ENCODE data around the gene CLCA1.

DNA sequence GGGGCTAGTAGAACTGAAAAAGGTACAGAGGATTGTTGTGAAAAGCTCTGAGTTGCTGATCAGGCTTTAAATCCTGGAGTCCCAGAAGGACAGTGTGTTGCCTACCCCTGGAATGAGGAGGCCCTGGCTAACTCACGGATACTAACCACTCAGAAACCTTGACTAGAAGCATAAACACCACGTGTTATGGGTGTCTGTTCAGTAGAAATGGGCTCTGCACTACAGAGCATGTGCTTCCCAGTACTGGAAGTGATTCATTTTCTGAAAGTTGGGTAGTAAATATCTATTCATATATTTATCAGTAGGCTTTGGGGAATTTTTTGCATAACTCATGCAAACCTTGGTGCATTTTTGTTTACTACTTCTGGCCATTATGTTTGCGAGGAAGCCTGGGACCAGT is 15.1 kb upstream of the CLCA1 start:
- TF ChIP-seq POLR2A (IDR thresholded peaks at IDR 0.05; ENCODE audit: borderline replicate concordance, extremely low read depth, insufficient read depth, insufficient read length) (no peak), SRF (IDR thresholded peaks at IDR 0.05; ENCODE audit: low read depth) (no peak), ZNF274 (IDR thresholded peaks at IDR 0.05; ENCODE audit: low read depth, low read length) (no peak), POLR2AphosphoS5 (IDR thresholded peaks at IDR 0.05; ENCODE audit: low read depth, low read length) (no peak), EGR1 (IDR thresholded peaks at IDR 0.05; ENCODE audit: low read depth) (no peak), SP1 (IDR thresholded peaks at IDR 0.05; ENCODE audit: low read depth) (no peak), TCF7L2 (IDR thresholded peaks at IDR 0.05; ENCODE audit: borderline replicate concordance, extremely low read depth, insufficient read depth, insufficient read length) (no peak), EZH2phosphoT487 (IDR thresholded peaks at IDR 0.05; ENCODE audit: borderline replicate concordance) (no peak), EZH2 (IDR thresholded peaks at IDR 0.05) (no peak), RAD21 (IDR thresholded peaks at IDR 0.05; ENCODE audit: low read depth) (no peak)
- TF ChIP-seq, protein P1, sequence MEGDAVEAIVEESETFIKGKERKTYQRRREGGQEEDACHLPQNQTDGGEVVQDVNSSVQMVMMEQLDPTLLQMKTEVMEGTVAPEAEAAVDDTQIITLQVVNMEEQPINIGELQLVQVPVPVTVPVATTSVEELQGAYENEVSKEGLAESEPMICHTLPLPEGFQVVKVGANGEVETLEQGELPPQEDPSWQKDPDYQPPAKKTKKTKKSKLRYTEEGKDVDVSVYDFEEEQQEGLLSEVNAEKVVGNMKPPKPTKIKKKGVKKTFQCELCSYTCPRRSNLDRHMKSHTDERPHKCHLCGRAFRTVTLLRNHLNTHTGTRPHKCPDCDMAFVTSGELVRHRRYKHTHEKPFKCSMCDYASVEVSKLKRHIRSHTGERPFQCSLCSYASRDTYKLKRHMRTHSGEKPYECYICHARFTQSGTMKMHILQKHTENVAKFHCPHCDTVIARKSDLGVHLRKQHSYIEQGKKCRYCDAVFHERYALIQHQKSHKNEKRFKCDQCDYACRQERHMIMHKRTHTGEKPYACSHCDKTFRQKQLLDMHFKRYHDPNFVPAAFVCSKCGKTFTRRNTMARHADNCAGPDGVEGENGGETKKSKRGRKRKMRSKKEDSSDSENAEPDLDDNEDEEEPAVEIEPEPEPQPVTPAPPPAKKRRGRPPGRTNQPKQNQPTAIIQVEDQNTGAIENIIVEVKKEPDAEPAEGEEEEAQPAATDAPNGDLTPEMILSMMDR (IDR thresholded peaks at IDR 0.05 in 2 of 3, conservative IDR thresholded peaks at IDR 0.05 in 1 of 3; ENCODE audit: borderline replicate concordance in 1 of 3, insufficient read depth in 1 of 3, low read depth in 2 of 3, low read length in 2 of 3): no peak
- TF ChIP-seq, protein P2, sequence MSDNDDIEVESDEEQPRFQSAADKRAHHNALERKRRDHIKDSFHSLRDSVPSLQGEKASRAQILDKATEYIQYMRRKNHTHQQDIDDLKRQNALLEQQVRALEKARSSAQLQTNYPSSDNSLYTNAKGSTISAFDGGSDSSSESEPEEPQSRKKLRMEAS (IDR thresholded peaks at IDR 0.05): no peak
- TF ChIP-seq, protein P3, sequence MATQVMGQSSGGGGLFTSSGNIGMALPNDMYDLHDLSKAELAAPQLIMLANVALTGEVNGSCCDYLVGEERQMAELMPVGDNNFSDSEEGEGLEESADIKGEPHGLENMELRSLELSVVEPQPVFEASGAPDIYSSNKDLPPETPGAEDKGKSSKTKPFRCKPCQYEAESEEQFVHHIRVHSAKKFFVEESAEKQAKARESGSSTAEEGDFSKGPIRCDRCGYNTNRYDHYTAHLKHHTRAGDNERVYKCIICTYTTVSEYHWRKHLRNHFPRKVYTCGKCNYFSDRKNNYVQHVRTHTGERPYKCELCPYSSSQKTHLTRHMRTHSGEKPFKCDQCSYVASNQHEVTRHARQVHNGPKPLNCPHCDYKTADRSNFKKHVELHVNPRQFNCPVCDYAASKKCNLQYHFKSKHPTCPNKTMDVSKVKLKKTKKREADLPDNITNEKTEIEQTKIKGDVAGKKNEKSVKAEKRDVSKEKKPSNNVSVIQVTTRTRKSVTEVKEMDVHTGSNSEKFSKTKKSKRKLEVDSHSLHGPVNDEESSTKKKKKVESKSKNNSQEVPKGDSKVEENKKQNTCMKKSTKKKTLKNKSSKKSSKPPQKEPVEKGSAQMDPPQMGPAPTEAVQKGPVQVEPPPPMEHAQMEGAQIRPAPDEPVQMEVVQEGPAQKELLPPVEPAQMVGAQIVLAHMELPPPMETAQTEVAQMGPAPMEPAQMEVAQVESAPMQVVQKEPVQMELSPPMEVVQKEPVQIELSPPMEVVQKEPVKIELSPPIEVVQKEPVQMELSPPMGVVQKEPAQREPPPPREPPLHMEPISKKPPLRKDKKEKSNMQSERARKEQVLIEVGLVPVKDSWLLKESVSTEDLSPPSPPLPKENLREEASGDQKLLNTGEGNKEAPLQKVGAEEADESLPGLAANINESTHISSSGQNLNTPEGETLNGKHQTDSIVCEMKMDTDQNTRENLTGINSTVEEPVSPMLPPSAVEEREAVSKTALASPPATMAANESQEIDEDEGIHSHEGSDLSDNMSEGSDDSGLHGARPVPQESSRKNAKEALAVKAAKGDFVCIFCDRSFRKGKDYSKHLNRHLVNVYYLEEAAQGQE (IDR thresholded peaks at IDR 0.05; ENCODE audit: low read depth): no peak
